ENCODE results near the gene MMP17. TPM values are rescaled to one million over a fixed set of nuclear protein-coding genes. Genes with fewer than 3 reads are reported as not detected.

Gene MMP17
- total and polyA plus RNA-seq, 2 of the 4 experiments (the other 2 are of a cell fraction): 1.4 to 11.8 TPM

GRCh38 chr12:131799828-131800593, 28.2 kb upstream of the MMP17 start:
- 80% methylated on average over 7 of the region's 29 CpGs; no CpG with 5 or more reads in 1 of the 2 experiments for WGBS, 2 experiments (ENCODE audit: extremely low coverage in 2 of 2, insufficient read length in 1 of 2)
- ChIA-PET POLR2A (ENCODE audit: unreplicated experiment) (no interaction called here), CTCF (interaction anchor here (0.6 kb wide), 1 partner anchor 14 kb away, joined by 8 read pairs; no protein-coding TSS in a partner anchor)
- no peaks in the 10 kb centered on the region for H3K9me3 ChIP-seq (ENCODE audit: control insufficient read depth, insufficient read depth, low read length)
- dilution Hi-C loops (cut with HindIII; ENCODE audit: low sequenced_read_pairs, unreplicated experiment): no loop called here
- BruUV-seq (replicated peaks): no TSS peak
- H3K4me1 ChIP-seq (ENCODE audit: control insufficient read depth, insufficient read depth, low read length): peaks cover 4% of the 10 kb centered on the region; the same call in 1 of the 2 replicates
- no peak overlapping the region for H2BK15ac ChIP-seq (ENCODE audit: low read depth, low read length)
- no peak overlapping the region for H2BK120ac ChIP-seq (ENCODE audit: low read depth, low read length)
- H3K79me1 ChIP-seq (ENCODE audit: low read depth in 1 of 2, low read length in 2 of 2): peaks cover 0 to 2% of the 10 kb centered on the region in 2 experiments; a peak in 1 of 4 replicates
- in situ Hi-C loops (cut with MboI; ENCODE audit: low sequenced_read_pairs): no loop called here
- no peak overlapping the region for H2AK5ac ChIP-seq (ENCODE audit: low read depth, low read length)
- H3K4me3 ChIP-seq (ENCODE audit: insufficient read depth, low read depth, low read length): no peak overlapping the region
- no peak overlapping the region for H3K4ac ChIP-seq (ENCODE audit: low read depth, low read length)
- no peak overlapping the region for H2AFZ ChIP-seq (replicated peaks; ENCODE audit: low read length, poor library complexity)
- TF ChIP-seq FOS (IDR thresholded peaks at IDR 0.05; ENCODE audit: low read depth, low read length) (no peak), MXI1 (IDR thresholded peaks at IDR 0.05; ENCODE audit: borderline replicate concordance, low read depth, low read length) (no peak), POLR2A (IDR thresholded peaks at IDR 0.05; ENCODE audit: low read depth, low read length) (no peak), RFX5 (IDR thresholded peaks at IDR 0.05; ENCODE audit: low read depth, low read length) (no peak), USF2 (IDR thresholded peaks at IDR 0.05; ENCODE audit: low read depth, low read length) (no peak)
- H2AK9ac ChIP-seq (replicated peaks; ENCODE audit: low read depth, low read length, poor library complexity): no peak overlapping the region
- peaks cover 3% of the 10 kb centered on the region; the same call in 1 of the 2 replicates for H3K9me1 ChIP-seq (ENCODE audit: insufficient read depth, low read length)
- intact Hi-C loops (cut with micrococcal nuclease): no loop called here
- no peak overlapping the region for H2BK20ac ChIP-seq (ENCODE audit: low read depth, low read length)
- no peak overlapping the region for H3K18ac ChIP-seq (ENCODE audit: low read depth, low read length)
- no peaks in the 10 kb centered on the region for H3K27me3 ChIP-seq (ENCODE audit: control insufficient read depth, insufficient read depth, low read length)
- no peaks in the 10 kb centered on the region for H4K20me1 ChIP-seq (ENCODE audit: insufficient read depth, low read length)
- H3K14ac ChIP-seq (replicated peaks; ENCODE audit: low read depth, low read length): no peak overlapping the region
- no peak overlapping the region for H3K56ac ChIP-seq (ENCODE audit: extremely low read depth, insufficient read depth, low read length)
- H3K23ac ChIP-seq (ENCODE audit: low read depth, low read length): no peak overlapping the region
- no peak overlapping the region for H4K8ac ChIP-seq (ENCODE audit: low read depth in 2 of 2, low read length in 2 of 2)
- H4K5ac ChIP-seq (ENCODE audit: low read depth, low read length): no peak overlapping the region
- H3K4me2 ChIP-seq (ENCODE audit: low read depth, low read length): no peak overlapping the region
- peaks cover 35% of the 10 kb centered on the region for H3K36me3 ChIP-seq (ENCODE audit: control insufficient read depth, insufficient read depth, low read length)
- DNase-seq (no peak), ATAC-seq (ENCODE audit: low read depth) (no peak)
- no peak overlapping the region for H4K91ac ChIP-seq (ENCODE audit: insufficient read depth, low read depth, low read length)
- H3K27ac ChIP-seq (ENCODE audit: insufficient read depth, low read length): no peak overlapping the region
- H3K9ac ChIP-seq (ENCODE audit: low read depth, low read length): no peak overlapping the region
- no peak overlapping the region for H2BK5ac ChIP-seq (ENCODE audit: low read depth, low read length, poor library complexity, severe bottlenecking)
